Heart right ventricle (tissue), 16 donors: ENCODE measurements around the gene ACTG2. TPM values are rescaled to one million over a fixed set of nuclear protein-coding genes. Genes with fewer than 3 reads are reported as not detected.

Experiments used
- ATAC-seq, 8 donors: fragments of 200-7000 bp; cut with Tn5 transposase; one replicate each; pipeline ENCODE4 v1.9.1; 2020; ENCODE audit warnings: mild to moderate bottlenecking in 8 of 8, moderate library complexity in 8 of 8, moderate number of reproducible peaks in 1 of 8
- DNase-seq, 2 donors: peaks; one replicate each; pipeline ENCODE4 v3.0.0-alpha.2; 2020
- H3K27ac ChIP-seq, 10 donors: fragments of 200-600 bp; sonication (generic) in 2 of 10; one replicate each; pipeline versions ENCODE4 v1.5.0 to v1.8.0; 2020 to 2022; ENCODE audit warnings: mild to moderate bottlenecking in 3 of 10
- H3K27me3 ChIP-seq, 7 donors: fragments of 200-600 bp; one replicate each; pipeline ENCODE4 v1.8.0; 2021 to 2022; ENCODE audit warnings: mild to moderate bottlenecking in 2 of 7
- H3K36me3 ChIP-seq, 9 donors: fragments of 200-600 bp; sonication (generic) in 1 of 9; one replicate each; pipeline versions ENCODE4 v1.5.0 to v1.8.0; 2020 to 2022; ENCODE audit warnings: mild to moderate bottlenecking in 2 of 9
- H3K4me1 ChIP-seq, 9 donors: fragments of 200-600 bp; sonication (generic) in 1 of 9; one replicate each; pipeline versions ENCODE4 v1.5.0 to v1.8.0; 2020 to 2022; ENCODE audit warnings: mild to moderate bottlenecking in 4 of 9
- H3K4me3 ChIP-seq, 10 donors: fragments of 200-600 bp; sonication (generic) in 2 of 10; one replicate each; pipeline versions ENCODE4 v1.5.0 to v1.8.0; 2020 to 2022; ENCODE audit warnings: mild to moderate bottlenecking in 7 of 10, moderate library complexity in 2 of 10
- H3K9me3 ChIP-seq, 11 donors: fragments of 200-600 bp in 10 of 11; sonication (generic) in 2 of 11; one replicate each; pipeline versions ENCODE4 v1.5.0 to v1.8.0; 2013 to 2022; ENCODE audit warnings: mild to moderate bottlenecking in 2 of 11, control low read depth in 1 of 11, moderate library complexity in 1 of 11
- CTCF ChIP-seq, 9 donors: fragments of 200-600 bp; sonication (generic) in 2 of 9; IDR thresholded peaks; one replicate each; pipeline versions ENCODE4 v1.5.0 to v1.8.0; 2021 to 2022; ENCODE audit warnings: antibody characterized with exemption in 9 of 9, mild to moderate bottlenecking in 5 of 9, moderate library complexity in 1 of 9
- WGBS, 2 donors: extraction: QIAGEN DNeasy Blood & Tissue Kit; methylation state at CpG; one replicate each; pipeline ENCODE4 v1.1.7; 2013; ENCODE audit warnings: inconsistent platforms in 1 of 2; 5-methylcytosine and 5-hydroxymethylcytosine counted together
- intact Hi-C, 10 donors: fragments of 100-400 bp; cut with DNase I; formaldehyde crosslinking; loops; one replicate each; pipeline versions ENCODE4 v1.11.1 to v1.14.2; 2022
- long read RNA-seq, 3 donors: library from polyadenylated mRNA; unstranded; transcript quantifications; one replicate each; pipeline ENCODE4 v2.0.0, GENCODE V29; 2020 to 2021
- polyA plus RNA-seq, 2 donors: library from polyadenylated mRNA; stranded (reverse); fragments of 200-250 nt; gene quantifications; one replicate each; pipeline ENCODE4 v1.2.3, GENCODE V29; 2013
- total RNA-seq, 10 donors: library from RNA; stranded (reverse); fragmentation: NEBNext Ultra II Directional in 3 of 10; extraction: Animal tissue kit (Norgen Biotek cat#: 25700) in 3 of 10; gene quantifications; one replicate each; pipeline versions ENCODE4 v1.2.1 to v1.2.4, GENCODE V29; 2021 to 2023
- donor health status: Arrhythmogenic right ventricular cardiomyopathy.
- donor health status: ischemic (EF 13 %, LVEDD 7.1; RV severe dilation, severe dysfunction).
- donor health status: healthy with polysubstance abuse.
- donor health status: DM: no; HTN: yes; CAD: no.
- donor health status: DM: no; HTN: no; CAD: no.
- donor health status: ischemic (EF 25% LVEDD 6.9; RV normal size, moderate dysfunction).
- donor health status: ischemic (EF 25% LVEDD 5.7; RV mildly dilated, moderate dysfunction).
- donor health status: healthy.
- donor health status: DM: yes; HTN: yes; CAD: no.
- donor health status: Ischemic cardiomyopathy.
- donor health status: ischemic (EF 35%, LVEDD 5.7; RV mildly dilated, moderate dysfunction).
- donor health status: nonischemic (EF 11% LVEDD 7.7; RV severe dilation, severe dysfunction).
- donor health status: DM: yes; HTN: yes; CAD: no.
- donor health status: PGD.
- donor health status: ischemic (EF 29% LVEDD 5.4; RV normal size, mild dysfunction).
- donor health status: nonischemic (EF 23%, LVEDD 6.1; RV moderate dilation, normal function).

The ACTG2 gene
- total RNA-seq (1 to 10 TPM in 6 of 10 donors, under 1 TPM in 4; 0.52 to 3.7 (median 1.4) TPM), polyA plus RNA-seq (10 to 100 TPM in 1 of 2 donors, 1 to 10 TPM in 1; 5.6 to 44.1 TPM)
- long read RNA-seq, donor 1, partial matches to known transcripts, result 1 of 2 reads
- long read RNA-seq, donor 1, other reads (novel, unspliced or antisense), result 0 of 2 reads
- long read RNA-seq, donor 2, result 0 reads
- long read RNA-seq, donor 3, partial matches to known transcripts, result 1 of 2 reads
- long read RNA-seq, donor 3, other reads (novel, unspliced or antisense), result 0 of 2 reads

- WGBS, 2 donors, result 78 to 82% methylated on average over 15 of the region's 15 CpGs
- Histone ChIP-seq H3K9me3 (no peaks in the 10 kb centered on the region), H3K27ac (no peak within 1 kb of the TSS), H3K27me3 (peaks cover 0 to 6% (median 0%) of the 10 kb centered on the region in 7 donors), H3K4me3 (no peak within 1 kb of the TSS), H3K4me1 (peaks cover 0 to 13% (median 0%) of the 10 kb centered on the region in 9 donors), H3K36me3 (no peaks in the 10 kb centered on the region)
- intact Hi-C loops, result no loop called here
- ATAC-seq (no peak), DNase-seq (no peak)
- TF ChIP-seq CTCF (IDR thresholded peaks at IDR 0.05), result no peak
These were observed at the start of gene ACTG2 for GRCh38 chr2:73892631-73893329. Gene ACTG2, plus strand, starts transcription at chr2:73893008. Its CDS starts 8,304 bp downstream, at chr2:73901312.

GRCh38 chr2:73844087-73844486, 48.7 kb upstream of the ACTG2 start:
- Histone ChIP-seq H3K27ac (no peak overlapping the region), H3K4me3 (no peak overlapping the region), H3K4me1 (peaks cover 0 to 7% (median 1%) of the 10 kb centered on the region in 9 donors), H3K27me3 (no peaks in the 10 kb centered on the region), H3K9me3 (no peaks in the 10 kb centered on the region), H3K36me3 (peaks cover 0 to 86% (median 46%) of the 10 kb centered on the region in 9 donors)
- ATAC-seq (no peak), DNase-seq (no peak)
- intact Hi-C loops, result loop anchor here in 1 of 10 donors (5.0 kb wide), 1 partner anchor 1788 kb away; no protein-coding TSS in a partner anchor
- WGBS, 2 donors, result 38 to 63% methylated on average over 2 of the region's 2 CpGs
- no peak for TF ChIP-seq CTCF (IDR thresholded peaks at IDR 0.05)

GRCh38 chr2:73850009-73850408, 42.8 kb upstream of the ACTG2 start:
- H3K36me3 ChIP-seq, result peaks cover 0 to 100% (median 76%) of the 10 kb centered on the region in 9 donors
- ATAC-seq (no peak), DNase-seq (no peak)
- intact Hi-C loops, result no loop called here
- H3K27ac ChIP-seq, result no peak overlapping the region
- H3K4me1 ChIP-seq, result peaks cover 0 to 7% (median 0%) of the 10 kb centered on the region in 9 donors
- 97% methylated on average over 2 of the region's 2 CpGs for WGBS, 2 donors
- no peaks in the 10 kb centered on the region for H3K9me3 ChIP-seq
- no peaks in the 10 kb centered on the region for H3K27me3 ChIP-seq
- H3K4me3 ChIP-seq, result no peak overlapping the region
- TF ChIP-seq CTCF (IDR thresholded peaks at IDR 0.05), result no peak

- H3K4me3 ChIP-seq, result no peak overlapping the region
- intact Hi-C loops, result no loop called here
- no peak overlapping the region for H3K27ac ChIP-seq
- TF ChIP-seq CTCF (IDR thresholded peaks at IDR 0.05), result no peak
- H3K9me3 ChIP-seq, result no peaks in the 10 kb centered on the region
- WGBS, 2 donors, result 73 to 80% methylated on average over 3 of the region's 3 CpGs
- H3K4me1 ChIP-seq, result peaks cover 0 to 7% (median 0%) of the 10 kb centered on the region in 9 donors
- H3K27me3 ChIP-seq, result no peaks in the 10 kb centered on the region
- DNase-seq (no peak), ATAC-seq (no peak)
- peaks cover 0 to 100% (median 67%) of the 10 kb centered on the region in 9 donors for H3K36me3 ChIP-seq
These were observed 41.5 kb upstream of the ACTG2 start for GRCh38 chr2:73851274-73851673.
